ES-I3 (cell line): Measurements from ENCODE around the gene SSTR3.

Experiments used
- H3K36me3 ChIP-seq: 2 replicates; pipeline ENCODE4 v1.6.1; 2013; ENCODE audit warnings: mild to moderate bottlenecking, low read length, control low read depth, moderate library complexity; ENCODE audit not compliant: insufficient read depth
- H3K4me1 ChIP-seq: 2 replicates; pipeline ENCODE4 v1.6.1; 2013; ENCODE audit warnings: mild to moderate bottlenecking, control low read depth, low read length; ENCODE audit not compliant: insufficient read depth
- H3K9ac ChIP-seq: 2 replicates; pipeline ENCODE4 v1.6.1; 2013; ENCODE audit warnings: low read depth, mild to moderate bottlenecking, low read length, moderate library complexity
- H3K9me3 ChIP-seq: 2 replicates; pipeline ENCODE4 v1.6.1; 2013; ENCODE audit warnings: mild to moderate bottlenecking, low read length, moderate library complexity; ENCODE audit not compliant: control insufficient read depth, insufficient read depth

The SSTR3 gene

DNA sequence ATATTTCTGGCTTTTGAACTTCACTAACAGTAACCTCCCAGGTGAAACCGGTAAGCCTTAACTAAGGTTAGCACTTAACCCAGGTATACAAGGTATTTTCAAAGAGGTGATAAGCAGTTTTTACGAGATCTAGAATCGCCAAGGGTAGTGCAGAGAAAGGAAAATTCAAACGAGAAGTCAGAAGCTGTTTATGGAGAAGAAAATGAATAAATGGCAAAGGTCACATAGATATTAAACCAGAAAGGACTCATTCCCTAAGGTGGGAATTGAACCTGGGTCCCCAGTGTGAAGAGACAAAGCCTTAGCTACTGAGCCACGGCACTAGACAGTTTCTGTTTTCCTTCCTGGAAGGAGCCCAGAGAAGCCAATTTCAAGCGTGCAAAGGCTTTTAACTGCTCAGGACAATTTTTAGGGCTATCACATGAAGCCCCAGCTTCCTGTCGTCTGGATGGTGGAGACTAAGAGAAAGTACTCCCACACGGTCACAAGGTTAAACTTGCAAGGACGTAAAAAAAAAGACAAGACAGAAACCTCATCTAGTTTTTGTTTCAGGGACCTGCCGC is 18.6 kb downstream of the SSTR3 start:
- H3K36me3 ChIP-seq = no peaks in the 10 kb centered on the region
- peaks cover 36% of the 10 kb centered on the region for H3K4me1 ChIP-seq
- peaks cover 10% of the 10 kb centered on the region for H3K9me3 ChIP-seq
- no peak overlapping the region for H3K9ac ChIP-seq

DNA sequence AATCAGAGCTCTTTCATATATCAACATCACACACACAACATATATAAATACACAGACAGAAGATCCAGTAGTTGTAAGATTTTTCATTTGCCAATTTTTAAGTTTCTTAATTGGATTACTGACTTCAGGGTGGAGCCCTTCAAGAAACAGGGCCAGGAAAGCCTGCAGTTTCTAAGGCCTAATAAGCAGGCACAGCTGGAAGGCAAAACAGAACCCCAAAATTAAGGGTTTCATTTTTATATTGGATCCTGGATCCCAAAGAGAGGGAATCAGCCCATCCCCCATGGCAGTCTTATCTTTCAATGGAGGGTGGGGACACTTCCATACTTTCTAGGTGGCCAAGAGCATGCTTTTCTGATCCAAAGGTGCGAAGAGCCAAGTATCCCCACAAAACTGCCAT is 19.5 kb downstream of the SSTR3 start:
- H3K36me3 ChIP-seq = no peaks in the 10 kb centered on the region
- H3K9ac ChIP-seq = no peak overlapping the region
- H3K9me3 ChIP-seq = peaks cover 10% of the 10 kb centered on the region
- H3K4me1 ChIP-seq = peaks cover 32% of the 10 kb centered on the region

DNA sequence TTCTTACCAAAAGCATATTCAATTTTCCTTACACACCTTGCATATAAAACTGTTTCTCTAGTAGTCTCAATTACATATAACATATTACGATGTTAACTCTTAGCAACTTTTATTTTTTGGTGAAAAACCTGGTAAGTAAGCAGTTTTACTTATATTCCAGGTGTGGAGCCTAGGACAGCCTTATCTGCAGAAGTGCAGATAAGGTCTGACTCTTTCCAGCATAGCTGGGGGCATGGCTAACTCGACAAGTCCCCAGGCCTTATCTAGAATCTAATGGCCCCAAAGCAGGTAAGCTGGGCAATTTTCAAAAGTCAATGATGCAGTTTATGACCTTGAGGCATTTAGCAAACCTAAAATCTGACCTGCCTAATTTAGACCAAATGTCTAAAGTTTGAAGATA is 20.1 kb downstream of the SSTR3 start:
- H3K9me3 ChIP-seq = peaks cover 10% of the 10 kb centered on the region
- no peaks in the 10 kb centered on the region for H3K36me3 ChIP-seq
- no peak overlapping the region for H3K9ac ChIP-seq
- H3K4me1 ChIP-seq = peaks cover 27% of the 10 kb centered on the region

DNA sequence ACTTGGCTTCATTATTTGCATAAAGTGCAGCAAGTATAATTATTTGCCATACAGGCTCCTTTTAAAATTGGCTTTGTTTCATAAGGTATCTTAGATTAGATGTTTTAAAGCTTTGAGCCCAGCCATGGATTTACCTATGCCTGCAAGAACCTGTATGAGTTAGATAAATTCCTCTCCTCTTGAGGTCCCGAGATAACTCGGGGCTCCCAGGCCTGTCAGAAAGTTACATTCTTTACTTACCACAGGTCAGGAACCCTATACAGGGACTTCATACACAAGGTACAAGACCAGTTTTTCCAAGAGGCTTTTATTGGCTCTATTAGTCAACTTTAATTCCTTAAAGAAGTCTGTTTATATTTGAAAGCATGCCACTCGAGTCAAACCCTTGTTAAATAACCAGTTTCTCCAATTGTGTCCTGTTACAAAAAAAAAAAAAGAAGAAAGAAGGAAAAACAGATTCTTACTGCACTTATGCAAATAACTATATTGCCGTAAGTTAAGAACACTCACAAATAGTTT is 22.0 kb downstream of the SSTR3 start:
- Histone ChIP-seq H3K36me3 (no peaks in the 10 kb centered on the region), H3K4me1 (peaks cover 16% of the 10 kb centered on the region), H3K9ac (no peak overlapping the region), H3K9me3 (peaks cover 10% of the 10 kb centered on the region)

DNA sequence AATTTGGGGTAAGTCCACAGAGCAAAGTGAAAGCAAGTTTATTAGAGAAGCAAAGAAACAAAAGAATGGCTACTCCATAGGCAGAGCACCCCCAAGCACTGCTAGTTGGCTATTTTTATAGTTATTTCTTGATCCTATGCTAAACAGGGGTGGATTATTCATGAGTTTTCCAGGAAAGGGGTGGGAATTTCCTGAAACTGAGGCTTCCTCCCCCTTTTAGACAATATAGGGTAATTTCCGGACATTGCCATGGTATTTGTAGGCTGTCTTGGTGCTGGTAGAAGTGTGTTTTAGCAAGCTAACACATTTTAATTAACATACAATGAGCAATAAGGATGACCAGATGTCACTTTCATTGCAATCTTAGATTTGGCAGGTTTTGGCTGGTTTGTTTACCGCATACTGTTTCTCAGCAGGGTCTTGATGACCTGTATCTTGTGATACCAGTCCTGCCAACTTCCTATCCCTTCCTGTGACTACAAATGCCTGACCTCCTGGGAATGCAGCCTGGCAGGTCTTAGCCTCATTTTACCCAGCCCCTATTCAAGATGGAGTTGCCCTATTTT is 23.3 kb downstream of the SSTR3 start:
- H3K9ac ChIP-seq = peak overlapping the region; percentile 77
- peaks cover 16% of the 10 kb centered on the region for H3K4me1 ChIP-seq
- H3K9me3 ChIP-seq = peaks cover 10% of the 10 kb centered on the region
- H3K36me3 ChIP-seq = no peaks in the 10 kb centered on the region

DNA sequence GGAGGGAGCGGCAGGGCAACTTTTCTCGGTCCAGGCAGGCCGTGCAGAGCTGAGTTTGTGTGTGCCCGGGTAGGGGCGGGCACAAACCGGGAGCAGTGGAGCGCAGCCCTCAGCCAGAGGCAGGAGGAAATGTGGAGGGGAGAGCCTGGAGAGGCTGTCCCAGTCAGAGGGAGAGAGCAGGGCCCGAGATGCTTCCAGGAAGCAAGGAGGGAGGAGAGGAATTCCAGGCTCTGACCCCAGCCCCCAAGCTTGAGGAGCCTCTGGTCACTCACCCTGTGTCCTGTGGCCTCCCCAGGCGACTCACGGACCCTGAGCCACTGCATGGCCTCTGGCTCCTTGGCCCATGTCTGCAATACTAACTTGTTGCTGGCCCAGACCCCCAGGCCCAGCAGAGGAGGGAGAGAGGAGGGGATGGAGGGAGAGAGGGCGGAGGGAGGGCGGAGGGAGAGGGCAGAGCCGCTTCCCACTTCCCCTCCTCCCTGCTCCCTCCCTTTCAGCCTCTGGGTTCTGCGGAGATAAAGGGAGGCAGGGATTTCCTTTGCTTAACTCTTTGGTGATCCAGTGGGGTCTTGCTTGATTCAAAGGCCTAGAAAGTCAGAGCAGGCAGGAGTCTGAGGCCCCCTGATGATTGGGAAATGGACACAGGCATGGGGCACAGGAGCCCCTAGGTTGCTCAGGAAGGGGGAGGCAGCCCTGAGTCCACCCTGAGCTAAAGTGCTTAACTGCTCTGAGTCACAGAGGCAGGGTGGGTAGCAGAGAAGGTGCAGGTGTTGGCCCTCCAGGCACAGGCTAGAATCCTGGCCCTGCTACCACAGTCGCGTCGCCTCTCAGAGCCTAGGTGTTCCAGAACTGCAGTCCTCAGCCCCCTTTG is 24.2 kb downstream of the SSTR3 start, which contains the start of gene C1QTNF6:
C1QTNF6 (minus strand) TSS at position 357 of the 871 bp plus-strand sequence; CDS start at position 323, 34 bp downstream.
- H3K4me1 ChIP-seq = peaks cover 16% of the 10 kb centered on the region
- H3K36me3 ChIP-seq = no peaks in the 10 kb centered on the region
- H3K9ac ChIP-seq = peak within 1 kb of the TSS; percentile 77
- H3K9me3 ChIP-seq = peaks cover 10% of the 10 kb centered on the region

DNA sequence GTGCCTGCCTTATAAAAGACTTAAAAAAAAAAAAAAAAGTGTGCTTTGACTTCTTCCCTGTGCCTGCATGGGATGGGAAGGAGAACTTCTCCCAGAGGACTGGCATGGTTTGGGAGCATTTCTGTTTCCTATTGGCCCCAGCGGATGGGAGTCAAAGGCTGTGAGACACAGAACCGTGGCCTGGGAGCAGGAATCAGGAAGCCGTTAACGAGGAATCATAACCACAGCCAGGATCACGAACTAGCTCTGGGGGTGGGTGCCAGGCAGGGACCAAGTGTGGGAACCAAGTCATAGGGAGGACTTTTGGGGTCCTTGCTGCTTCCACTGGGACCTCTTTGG is 24.8 kb downstream of the SSTR3 start:
- H3K36me3 ChIP-seq = no peaks in the 10 kb centered on the region
- peaks cover 16% of the 10 kb centered on the region for H3K4me1 ChIP-seq
- peak overlapping the region; percentile 77 for H3K9ac ChIP-seq
- H3K9me3 ChIP-seq = peaks cover 7% of the 10 kb centered on the region

DNA sequence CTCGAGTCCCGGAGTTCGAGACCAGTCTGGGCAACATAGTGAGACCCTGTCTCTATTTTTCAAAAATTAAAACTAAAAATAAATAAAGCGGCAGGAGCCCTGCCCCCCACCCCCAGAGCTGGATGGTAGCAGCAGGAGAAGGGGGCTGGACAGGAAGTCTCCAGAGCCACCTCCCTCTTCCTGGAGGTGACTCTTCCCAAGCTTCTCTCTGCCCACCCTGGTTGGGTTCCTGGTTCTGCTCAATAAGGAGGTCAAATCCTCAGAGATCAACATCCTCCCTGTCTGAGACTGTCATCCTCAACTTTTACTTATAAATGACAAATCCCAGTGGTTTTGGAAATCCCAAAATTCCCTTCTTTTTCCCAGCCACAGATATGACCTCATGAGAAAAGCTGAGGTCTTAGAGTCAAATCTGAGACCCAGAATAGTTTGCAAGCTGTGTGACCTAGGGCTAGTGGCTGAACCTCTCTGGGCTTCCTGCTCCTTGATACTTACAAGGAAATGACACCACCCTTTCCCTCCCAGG is 25.2 kb downstream of the SSTR3 start:
- H3K4me1 ChIP-seq = peaks cover 16% of the 10 kb centered on the region
- no peaks in the 10 kb centered on the region for H3K36me3 ChIP-seq
- H3K9me3 ChIP-seq = peaks cover 3% of the 10 kb centered on the region; the same call in 1 of the 2 replicates
- peak overlapping the region; percentile 77; the same call in 1 of the 2 replicates for H3K9ac ChIP-seq

DNA sequence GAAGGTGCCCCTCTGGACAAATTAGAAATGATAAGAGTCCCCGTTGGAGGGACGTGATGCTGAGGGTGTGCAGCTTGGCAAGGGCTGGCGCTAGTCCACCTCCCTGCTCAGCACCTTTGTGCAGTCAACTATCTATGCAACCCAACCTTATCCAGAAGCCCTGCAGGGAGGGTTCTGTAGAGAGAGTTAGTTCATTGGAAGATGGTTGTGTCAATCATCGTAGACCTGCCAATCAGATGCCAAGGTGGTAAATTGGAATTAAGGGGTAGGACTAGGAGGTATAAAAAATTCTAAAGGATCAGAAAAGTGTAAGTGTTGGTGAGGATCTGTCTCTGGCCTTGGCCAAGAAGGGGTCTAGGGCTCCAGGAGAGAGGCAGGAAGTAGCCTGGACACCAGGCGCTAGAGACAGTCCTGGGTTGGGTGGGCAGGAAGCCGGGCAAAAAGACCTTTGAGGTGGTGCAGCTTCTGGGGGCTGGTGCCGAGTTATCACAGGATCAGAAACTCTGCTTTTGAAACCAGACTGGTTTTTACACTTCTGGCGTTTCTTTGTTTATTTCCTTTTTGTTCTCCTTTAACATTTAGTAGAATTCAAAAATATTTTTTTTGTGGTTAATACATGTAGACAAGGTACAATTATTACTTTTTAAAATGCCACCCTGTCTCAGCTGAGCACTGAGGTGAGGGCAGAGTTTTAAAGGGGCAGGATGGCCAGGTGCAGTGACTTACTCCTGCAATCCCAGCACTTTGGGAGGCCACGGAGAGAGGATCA is 25.9 kb downstream of the SSTR3 start:
- H3K4me1 ChIP-seq = peaks cover 16% of the 10 kb centered on the region

DNA sequence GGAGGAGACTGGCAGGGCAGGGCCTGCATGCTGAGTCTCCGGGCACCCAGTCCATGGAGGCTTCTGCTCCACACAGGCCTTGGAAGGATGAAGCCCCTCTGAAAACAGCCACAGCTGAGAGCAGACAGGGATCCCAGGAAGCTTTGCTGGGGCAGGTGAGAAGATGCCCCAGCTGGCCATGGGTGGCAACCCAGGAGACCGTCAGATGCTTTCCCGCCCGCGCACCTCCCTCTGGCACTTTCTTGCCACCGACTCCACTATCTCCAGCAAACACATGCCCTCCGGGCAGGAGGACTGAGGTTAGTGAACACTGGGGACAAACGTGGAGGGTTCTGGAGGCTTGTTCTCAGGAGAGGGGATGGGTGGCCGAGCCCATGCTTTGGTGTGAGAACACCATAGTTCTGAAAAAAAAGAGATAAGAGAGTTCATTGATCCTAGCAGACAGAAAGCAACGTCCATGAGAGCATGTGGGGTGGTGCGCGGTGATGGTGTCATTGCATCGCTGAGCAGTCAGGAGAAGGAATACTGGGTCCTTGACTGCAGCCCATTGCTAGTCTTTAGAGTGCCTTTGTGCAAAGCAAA is 26.5 kb downstream of the SSTR3 start:
- Histone ChIP-seq H3K4me1 (peaks cover 16% of the 10 kb centered on the region), H3K9me3 (no peaks in the 10 kb centered on the region), H3K36me3 (no peaks in the 10 kb centered on the region), H3K9ac (no peak overlapping the region)

More for the DNA sequence above, 25.9 kb downstream of the SSTR3 start:
- Histone ChIP-seq H3K36me3 (no peaks in the 10 kb centered on the region), H3K9me3 (no peaks in the 10 kb centered on the region), H3K9ac (peak overlapping the region; percentile 23; the same call in 1 of the 2 replicates)

DNA sequence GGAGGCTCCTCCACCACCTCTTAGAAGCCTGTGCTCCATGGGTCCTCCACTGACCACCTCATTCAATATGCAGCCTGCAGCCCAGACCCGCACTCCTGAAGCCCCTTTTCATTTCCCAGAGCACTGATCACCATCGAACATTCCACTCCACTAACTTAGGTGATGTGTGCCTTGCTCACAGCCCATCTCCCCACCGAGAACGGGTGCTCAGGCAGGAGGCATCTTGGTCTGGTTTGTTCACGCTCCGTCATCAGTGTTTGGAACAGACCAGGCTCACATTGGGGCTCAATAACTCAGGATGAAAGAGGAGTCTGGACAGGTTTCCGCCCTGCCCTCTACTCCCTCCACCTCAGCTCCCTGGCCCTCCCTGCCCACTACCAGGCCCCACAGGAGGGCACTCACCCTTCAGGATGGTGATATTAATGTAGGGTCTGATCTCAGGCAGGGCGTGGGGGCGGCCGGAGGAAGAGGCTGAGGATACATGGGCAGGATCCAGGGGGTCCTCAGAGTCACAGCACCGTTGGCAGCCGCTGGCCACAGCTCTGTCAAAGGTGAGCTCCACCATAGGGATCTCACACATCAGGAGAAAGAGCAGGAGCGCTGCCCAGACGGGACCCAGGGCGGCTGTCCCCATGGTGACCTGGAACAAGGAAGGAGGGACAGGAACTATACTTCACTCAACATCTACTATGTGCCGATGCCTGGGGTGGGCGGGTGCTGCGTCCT is 27.3 kb downstream of the SSTR3 start:
- H3K9ac ChIP-seq = no peak overlapping the region
- no peaks in the 10 kb centered on the region for H3K36me3 ChIP-seq
- no peaks in the 10 kb centered on the region for H3K9me3 ChIP-seq
- H3K4me1 ChIP-seq = peaks cover 15% of the 10 kb centered on the region

DNA sequence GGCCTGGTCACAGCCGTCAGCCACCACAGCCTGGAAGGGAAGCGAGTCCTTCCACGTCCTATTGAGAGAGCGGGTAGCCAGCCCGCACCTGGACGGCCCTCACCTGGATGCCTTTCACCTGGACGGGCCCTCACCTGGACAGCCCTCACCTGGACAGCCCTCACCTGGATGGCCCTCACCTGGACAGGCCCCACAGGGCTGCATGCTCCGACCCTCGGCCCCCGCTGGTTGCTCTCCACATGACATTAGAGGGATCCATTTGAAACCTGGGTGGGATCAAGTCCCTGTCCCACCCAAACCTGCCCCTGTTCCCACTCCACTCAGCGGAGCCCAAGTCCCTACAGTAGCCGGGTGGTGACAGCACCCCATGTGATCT is 27.9 kb downstream of the SSTR3 start:
- H3K36me3 ChIP-seq = no peaks in the 10 kb centered on the region
- H3K9me3 ChIP-seq = no peaks in the 10 kb centered on the region
- H3K9ac ChIP-seq = no peak overlapping the region
- peaks cover 9% of the 10 kb centered on the region for H3K4me1 ChIP-seq
